Loucy (cell line): ENCODE results near the gene CCDC12.

Experiments
- H2AFZ ChIP-seq: fragments of 200-600 bp; sonication (generic); 2 replicates; pipeline ENCODE4 v1.6.0; 2016; ENCODE audit warnings: antibody characterized with exemption, mild to moderate bottlenecking, low read length, moderate library complexity
- H3F3A ChIP-seq: fragments of 200-600 bp; 2 replicates; pipeline ENCODE4 v1.6.0; 2016; ENCODE audit warnings: antibody characterized with exemption, low read depth, mild to moderate bottlenecking
- H3K27me3 ChIP-seq: fragments of 200-600 bp; sonication (generic); 2 replicates; pipeline ENCODE4 v1.6.1; 2014; ENCODE audit warnings: low read length, mild to moderate bottlenecking; ENCODE audit not compliant: insufficient read depth, poor library complexity, severe bottlenecking
- H3K36me3 ChIP-seq: fragments of 200-600 bp; sonication (generic); 2 replicates; pipeline ENCODE4 v1.6.1; 2016; ENCODE audit warnings: low read length; ENCODE audit not compliant: insufficient read depth
- H3K4me1 ChIP-seq: fragments of 200-600 bp; sonication (generic); 2 replicates; pipeline ENCODE4 v1.5.1; 2014; ENCODE audit warnings: low read length, mild to moderate bottlenecking; ENCODE audit not compliant: insufficient read depth, poor library complexity, severe bottlenecking
- H3K4me2 ChIP-seq: fragments of 200-600 bp; sonication (generic); 2 replicates; pipeline ENCODE4 v1.6.0; 2014; ENCODE audit warnings: antibody characterized with exemption, low read length, low read depth, mild to moderate bottlenecking; ENCODE audit not compliant: poor library complexity, severe bottlenecking
- H3K4me3 ChIP-seq: fragments of 200-600 bp; sonication (generic); 2 replicates; pipeline ENCODE4 v1.5.1; 2014; ENCODE audit warnings: low read length, mild to moderate bottlenecking, mixed read lengths; ENCODE audit not compliant: poor library complexity, severe bottlenecking
- H3K79me2 ChIP-seq: fragments of 200-600 bp; sonication (generic); 2 replicates; pipeline ENCODE4 v1.6.1; 2014; ENCODE audit warnings: low read length; ENCODE audit not compliant: insufficient read depth
- H3K9ac ChIP-seq: fragments of 200-600 bp; sonication (generic); 2 replicates; pipeline ENCODE4 v1.6.0; 2014; ENCODE audit warnings: mild to moderate bottlenecking, low read depth, low read length, moderate library complexity; ENCODE audit not compliant: poor library complexity, severe bottlenecking
- H3K9me2 ChIP-seq: fragments of 200-600 bp; sonication (generic); replicated peaks from 2 replicates; pipeline ENCODE4 v1.6.1; 2016; ENCODE audit warnings: low read depth, low read length, mixed read lengths
- H3K9me3 ChIP-seq: fragments of 200-600 bp; sonication (generic); 2 replicates; pipeline ENCODE4 v1.6.1; 2014; ENCODE audit warnings: mild to moderate bottlenecking, antibody characterized with exemption, low read length, low read depth; ENCODE audit not compliant: insufficient read depth
- H4K20me1 ChIP-seq: fragments of 200-600 bp; sonication (generic); 2 replicates; pipeline ENCODE4 v1.6.0; 2014; ENCODE audit warnings: antibody characterized with exemption, low read length, mild to moderate bottlenecking; ENCODE audit not compliant: insufficient read depth, poor library complexity, severe bottlenecking
- CTCF ChIP-seq: fragments of 200-600 bp; sonication (generic); conservative IDR thresholded peaks from 2 replicates; pipeline ENCODE4 v1.5.1; 2014; ENCODE audit warnings: mild to moderate bottlenecking, antibody characterized with exemption, low read length
- EZH2phosphoT487 ChIP-seq: fragments of 200-600 bp; IDR thresholded peaks from 2 replicates; pipeline ENCODE4 v1.6.1; 2018; ENCODE audit warnings: antibody characterized with exemption, mild to moderate bottlenecking, moderate library complexity, borderline replicate concordance

Gene CCDC12

GRCh38 chr3:46873521-46873920 lies 103.0 kb downstream of the CCDC12 start:
- H4K20me1 ChIP-seq, result no peaks in the 10 kb centered on the region
- no peaks in the 10 kb centered on the region for H3K4me1 ChIP-seq
- no peak overlapping the region for H3K9ac ChIP-seq
- H2AFZ ChIP-seq, result no peak overlapping the region
- no peaks in the 10 kb centered on the region for H3K27me3 ChIP-seq
- H3F3A ChIP-seq, result no peaks in the 10 kb centered on the region
- no peaks in the 10 kb centered on the region for H3K36me3 ChIP-seq
- no peak overlapping the region for H3K4me2 ChIP-seq
- no peak overlapping the region for H3K4me3 ChIP-seq
- no peaks in the 10 kb centered on the region for H3K9me2 ChIP-seq
- H3K79me2 ChIP-seq, result no peaks in the 10 kb centered on the region
- TF ChIP-seq CTCF, result no peak
- TF ChIP-seq EZH2phosphoT487, result no peak
- no peaks in the 10 kb centered on the region for H3K9me3 ChIP-seq
